ENCODE measurements around the gene NPM1. TPM values are rescaled to one million over a fixed set of nuclear protein-coding genes. Genes with fewer than 3 reads are reported as not detected.

The NPM1 gene
- total RNA-seq (1,914 TPM), polyA plus RNA-seq (ENCODE audit: insufficient read depth in 1 of 8, insufficient read length in 8 of 8, low replicate concordance in 1 of 8) (1,000 to 10,000 TPM in 6 of 8 donors, 100 to 1,000 TPM in 2; 953 to 1,566 (median 1,093) TPM)
- long read RNA-seq, donor 1, transcript NPM1-201 (11 exons, 1,758 nt): major isoform, 167 of 226 reads
- long read RNA-seq, donor 1, transcript NPM1-212 (2 exons, 640 nt): minor isoform, 7 of 226 reads
- long read RNA-seq, donor 1, transcript NPM1-203 (10 exons, 1,598 nt): minor isoform, 8 of 226 reads
- long read RNA-seq, donor 1, transcript NPM1-202 (10 exons, 1,237 nt): minor isoform, 7 of 226 reads
- long read RNA-seq, donor 1, partial matches to known transcripts: 28 of 226 reads
- long read RNA-seq, donor 1, other reads (novel, unspliced or antisense): 6 of 226 reads
- long read RNA-seq, donor 2, transcript NPM1-201 (11 exons, 1,758 nt): major isoform, 35 of 51 reads
- long read RNA-seq, donor 2, partial matches to known transcripts: 7 of 51 reads
- long read RNA-seq, donor 2, other reads (novel, unspliced or antisense): 0 of 51 reads
- long read RNA-seq, donor 3, transcript NPM1-201 (11 exons, 1,758 nt): major isoform, 253 of 319 reads
- long read RNA-seq, donor 3, transcript NPM1-205 (5 exons, 670 nt): minor isoform, 15 of 319 reads
- long read RNA-seq, donor 3, transcript NPM1-202 (10 exons, 1,237 nt): minor isoform, 7 of 319 reads
- long read RNA-seq, donor 3, transcript NPM1-203 (10 exons, 1,598 nt): minor isoform, 8 of 319 reads
- long read RNA-seq, donor 3, partial matches to known transcripts: 30 of 319 reads
- long read RNA-seq, donor 3, other reads (novel, unspliced or antisense): 6 of 319 reads
- long read RNA-seq, donor 4, transcript NPM1-201 (11 exons, 1,758 nt): major isoform, 177 of 242 reads
- long read RNA-seq, donor 4, transcript NPM1-205 (5 exons, 670 nt): minor isoform, 6 of 242 reads
- long read RNA-seq, donor 4, transcript NPM1-203 (10 exons, 1,598 nt): minor isoform, 12 of 242 reads
- long read RNA-seq, donor 4, transcript NPM1-202 (10 exons, 1,237 nt): minor isoform, 7 of 242 reads
- long read RNA-seq, donor 4, partial matches to known transcripts: 31 of 242 reads
- long read RNA-seq, donor 4, other reads (novel, unspliced or antisense): 5 of 242 reads
- long read RNA-seq, donor 5, transcript NPM1-201 (11 exons, 1,758 nt): major isoform, 766 of 1,220 reads
- long read RNA-seq, donor 5, transcript NPM1-205 (5 exons, 670 nt): minor isoform, 28 of 1,220 reads
- long read RNA-seq, donor 5, transcript NPM1-203 (10 exons, 1,598 nt): minor isoform, 42 of 1,220 reads
- long read RNA-seq, donor 5, transcript NPM1-202 (10 exons, 1,237 nt): minor isoform, 32 of 1,220 reads
- long read RNA-seq, donor 5, partial matches to known transcripts: 268 of 1,220 reads
- long read RNA-seq, donor 5, other reads (novel, unspliced or antisense): 71 of 1,220 reads
- long read RNA-seq, donor 6, transcript NPM1-203 (10 exons, 1,598 nt): minor isoform, 38 of 1,051 reads
- long read RNA-seq, donor 6, transcript NPM1-201 (11 exons, 1,758 nt): major isoform, 625 of 1,051 reads
- long read RNA-seq, donor 6, transcript NPM1-202 (10 exons, 1,237 nt): minor isoform, 34 of 1,051 reads
- long read RNA-seq, donor 6, transcript NPM1-205 (5 exons, 670 nt): minor isoform, 43 of 1,051 reads
- long read RNA-seq, donor 6, partial matches to known transcripts: 252 of 1,051 reads
- long read RNA-seq, donor 6, other reads (novel, unspliced or antisense): 45 of 1,051 reads
- long read RNA-seq, donor 7, transcript NPM1-205 (5 exons, 670 nt): minor isoform, 32 of 785 reads
- long read RNA-seq, donor 7, transcript NPM1-201 (11 exons, 1,758 nt): major isoform, 438 of 785 reads
- long read RNA-seq, donor 7, transcript NPM1-203 (10 exons, 1,598 nt): minor isoform, 22 of 785 reads
- long read RNA-seq, donor 7, transcript NPM1-202 (10 exons, 1,237 nt): minor isoform, 19 of 785 reads
- long read RNA-seq, donor 7, partial matches to known transcripts: 232 of 785 reads
- long read RNA-seq, donor 7, other reads (novel, unspliced or antisense): 25 of 785 reads
- long read RNA-seq, donor 8, transcript NPM1-205 (5 exons, 670 nt): minor isoform, 12 of 490 reads
- long read RNA-seq, donor 8, transcript NPM1-201 (11 exons, 1,758 nt): major isoform, 299 of 490 reads
- long read RNA-seq, donor 8, transcript NPM1-212 (2 exons, 640 nt): minor isoform, 12 of 490 reads
- long read RNA-seq, donor 8, transcript NPM1-203 (10 exons, 1,598 nt): minor isoform, 16 of 490 reads
- long read RNA-seq, donor 8, partial matches to known transcripts: 126 of 490 reads
- long read RNA-seq, donor 8, other reads (novel, unspliced or antisense): 18 of 490 reads
- long read RNA-seq, donor 9, transcript NPM1-205 (5 exons, 670 nt): minor isoform, 14 of 375 reads
- long read RNA-seq, donor 9, transcript NPM1-201 (11 exons, 1,758 nt): major isoform, 222 of 375 reads
- long read RNA-seq, donor 9, transcript NPM1-212 (2 exons, 640 nt): minor isoform, 8 of 375 reads
- long read RNA-seq, donor 9, transcript NPM1-203 (10 exons, 1,598 nt): minor isoform, 15 of 375 reads
- long read RNA-seq, donor 9, partial matches to known transcripts: 105 of 375 reads
- long read RNA-seq, donor 9, other reads (novel, unspliced or antisense): 6 of 375 reads
- long read RNA-seq, donor 10, transcript NPM1-202 (10 exons, 1,237 nt): minor isoform, 17 of 770 reads
- long read RNA-seq, donor 10, transcript NPM1-205 (5 exons, 670 nt): minor isoform, 24 of 770 reads
- long read RNA-seq, donor 10, transcript NPM1-201 (11 exons, 1,758 nt): major isoform, 417 of 770 reads
- long read RNA-seq, donor 10, transcript NPM1-203 (10 exons, 1,598 nt): minor isoform, 20 of 770 reads
- long read RNA-seq, donor 10, partial matches to known transcripts: 251 of 770 reads
- long read RNA-seq, donor 10, other reads (novel, unspliced or antisense): 27 of 770 reads
- long read RNA-seq, donor 11, transcript NPM1-203 (10 exons, 1,598 nt): minor isoform, 16 of 513 reads
- long read RNA-seq, donor 11, transcript NPM1-201 (11 exons, 1,758 nt): major isoform, 312 of 513 reads
- long read RNA-seq, donor 11, transcript NPM1-205 (5 exons, 670 nt): minor isoform, 15 of 513 reads
- long read RNA-seq, donor 11, transcript NPM1-202 (10 exons, 1,237 nt): minor isoform, 10 of 513 reads
- long read RNA-seq, donor 11, partial matches to known transcripts: 122 of 513 reads
- long read RNA-seq, donor 11, other reads (novel, unspliced or antisense): 32 of 513 reads

- peaks cover 10% of the 10 kb centered on the region for H3K36me3 ChIP-seq (ENCODE audit: control insufficient read depth, insufficient read depth, low read length)
- H3K4me3 ChIP-seq (ENCODE audit: low read length): peak within 1 kb of the TSS; percentile 97
- no peaks in the 10 kb centered on the region for H3K9me3 ChIP-seq (replicated peaks; ENCODE audit: control insufficient read depth, low read depth, low read length)
- H3K27ac ChIP-seq (ENCODE audit: low read length): peak within 1 kb of the TSS; percentile 98
- H3K4me1 ChIP-seq (ENCODE audit: control insufficient read depth, insufficient read depth, low read length): peaks cover 9% of the 10 kb centered on the region
- under 1% methylated on average over 54 of the region's 56 CpGs for WGBS (ENCODE audit: insufficient coverage)
- no peaks in the 10 kb centered on the region for H3K27me3 ChIP-seq (ENCODE audit: control insufficient read depth, insufficient read depth, low read length)
- peak; percentile 99 for DNase-seq
Measured at GRCh38 chr5:171387345-171387969, at the start of gene NPM1. TSS of gene NPM1 (plus strand) at chr5:171387849. CDS start at chr5:171387949, 100 bp downstream.

GRCh38 chr5:171340042-171340441 is 47.6 kb upstream of the NPM1 start:
- peaks cover 26% of the 10 kb centered on the region for H3K27me3 ChIP-seq (ENCODE audit: control insufficient read depth, insufficient read depth, low read length)
- no peak for DNase-seq
- no peaks in the 10 kb centered on the region for H3K9me3 ChIP-seq (replicated peaks; ENCODE audit: control insufficient read depth, low read depth, low read length)
- no peak overlapping the region for H3K27ac ChIP-seq (ENCODE audit: low read length)
- no peak overlapping the region for H3K4me3 ChIP-seq (ENCODE audit: low read length)
- peaks cover 8% of the 10 kb centered on the region for H3K4me1 ChIP-seq (ENCODE audit: control insufficient read depth, insufficient read depth, low read length)
- no peaks in the 10 kb centered on the region for H3K36me3 ChIP-seq (ENCODE audit: control insufficient read depth, insufficient read depth, low read length)

- Histone ChIP-seq H3K27me3 (ENCODE audit: control insufficient read depth, insufficient read depth, low read length) (peaks cover 22% of the 10 kb centered on the region), H3K36me3 (ENCODE audit: control insufficient read depth, insufficient read depth, low read length) (no peaks in the 10 kb centered on the region), H3K9me3 (replicated peaks; ENCODE audit: control insufficient read depth, low read depth, low read length) (no peaks in the 10 kb centered on the region), H3K4me3 (ENCODE audit: low read length) (no peak overlapping the region), H3K4me1 (ENCODE audit: control insufficient read depth, insufficient read depth, low read length) (peaks cover 8% of the 10 kb centered on the region), H3K27ac (ENCODE audit: low read length) (no peak overlapping the region)
- no peak for DNase-seq
- no CpG with 5 or more reads among the region's 6 CpGs for WGBS (ENCODE audit: insufficient coverage)
Measured at GRCh38 chr5:171340491-171340890, 47.2 kb upstream of the NPM1 start.

- WGBS (ENCODE audit: insufficient coverage): 49% methylated on average over 17 of the region's 17 CpGs
- Histone ChIP-seq H3K36me3 (ENCODE audit: control insufficient read depth, insufficient read depth, low read length) (no peaks in the 10 kb centered on the region), H3K27ac (ENCODE audit: low read length) (no peak overlapping the region), H3K9me3 (replicated peaks; ENCODE audit: control insufficient read depth, low read depth, low read length) (no peaks in the 10 kb centered on the region), H3K4me3 (ENCODE audit: low read length) (no peak overlapping the region), H3K27me3 (ENCODE audit: control insufficient read depth, insufficient read depth, low read length) (peaks cover 5% of the 10 kb centered on the region), H3K4me1 (ENCODE audit: control insufficient read depth, insufficient read depth, low read length) (no peaks in the 10 kb centered on the region)
- peak; percentile 68 for DNase-seq
Measured at GRCh38 chr5:171342362-171343111, 45.1 kb upstream of the NPM1 start.

- DNase-seq: no peak
- no peaks in the 10 kb centered on the region for H3K36me3 ChIP-seq (ENCODE audit: control insufficient read depth, insufficient read depth, low read length)
- no peaks in the 10 kb centered on the region for H3K4me1 ChIP-seq (ENCODE audit: control insufficient read depth, insufficient read depth, low read length)
- no peak overlapping the region for H3K4me3 ChIP-seq (ENCODE audit: low read length)
- H3K27me3 ChIP-seq (ENCODE audit: control insufficient read depth, insufficient read depth, low read length): peaks cover 2% of the 10 kb centered on the region
- no peak overlapping the region for H3K27ac ChIP-seq (ENCODE audit: low read length)
- 94% methylated on average over 13 of the region's 19 CpGs for WGBS (ENCODE audit: insufficient coverage)
- H3K9me3 ChIP-seq (replicated peaks; ENCODE audit: control insufficient read depth, low read depth, low read length): no peaks in the 10 kb centered on the region
Measured at GRCh38 chr5:171344936-171345608, 42.6 kb upstream of the NPM1 start.

- Histone ChIP-seq H3K4me3 (ENCODE audit: low read length) (no peak overlapping the region), H3K9me3 (replicated peaks; ENCODE audit: control insufficient read depth, low read depth, low read length) (no peaks in the 10 kb centered on the region), H3K4me1 (ENCODE audit: control insufficient read depth, insufficient read depth, low read length) (no peaks in the 10 kb centered on the region), H3K36me3 (ENCODE audit: control insufficient read depth, insufficient read depth, low read length) (no peaks in the 10 kb centered on the region), H3K27me3 (ENCODE audit: control insufficient read depth, insufficient read depth, low read length) (no peaks in the 10 kb centered on the region), H3K27ac (ENCODE audit: low read length) (no peak overlapping the region)
- WGBS (ENCODE audit: insufficient coverage): 90% methylated on average over 1 of the region's 7 CpGs
- peak; percentile 3 for DNase-seq
Measured at GRCh38 chr5:171351536-171352073, 36.0 kb upstream of the NPM1 start.

All from muscle of leg (tissue), 16 donors.